GM12891 (cell line): Measurements from ENCODE around the gene APBA2.

Experiments
- PAX5 ChIP-seq: IDR thresholded peaks from 2 replicates; pipeline ENCODE4 v1.6.1; 2011; ENCODE audit warnings: low read length, moderate library complexity, mild to moderate bottlenecking; ENCODE audit not compliant: insufficient read depth, severe bottlenecking
- POLR2A ChIP-seq: IDR thresholded peaks from 2 replicates; pipeline ENCODE4 v1.6.1; 2011; ENCODE audit warnings: low read depth, low read length, control low read depth
- POLR2AphosphoS5 ChIP-seq: IDR thresholded peaks from 2 replicates; pipeline ENCODE4 v1.6.1; 2011; ENCODE audit warnings: low read depth, low read length, control low read depth
- POU2F2 ChIP-seq: IDR thresholded peaks from 2 replicates; pipeline ENCODE4 v1.6.1; 2011; ENCODE audit warnings: low read depth, mild to moderate bottlenecking, control low read depth, low read length, moderate library complexity
- SPI1 ChIP-seq: IDR thresholded peaks from 2 replicates; pipeline ENCODE4 v1.6.1; 2011; ENCODE audit warnings: low read depth, low read length, control low read depth
- TAF1 ChIP-seq: IDR thresholded peaks from 2 replicates; pipeline ENCODE4 v1.6.1; 2011; ENCODE audit warnings: low read depth, low read length, control low read depth

DNA sequence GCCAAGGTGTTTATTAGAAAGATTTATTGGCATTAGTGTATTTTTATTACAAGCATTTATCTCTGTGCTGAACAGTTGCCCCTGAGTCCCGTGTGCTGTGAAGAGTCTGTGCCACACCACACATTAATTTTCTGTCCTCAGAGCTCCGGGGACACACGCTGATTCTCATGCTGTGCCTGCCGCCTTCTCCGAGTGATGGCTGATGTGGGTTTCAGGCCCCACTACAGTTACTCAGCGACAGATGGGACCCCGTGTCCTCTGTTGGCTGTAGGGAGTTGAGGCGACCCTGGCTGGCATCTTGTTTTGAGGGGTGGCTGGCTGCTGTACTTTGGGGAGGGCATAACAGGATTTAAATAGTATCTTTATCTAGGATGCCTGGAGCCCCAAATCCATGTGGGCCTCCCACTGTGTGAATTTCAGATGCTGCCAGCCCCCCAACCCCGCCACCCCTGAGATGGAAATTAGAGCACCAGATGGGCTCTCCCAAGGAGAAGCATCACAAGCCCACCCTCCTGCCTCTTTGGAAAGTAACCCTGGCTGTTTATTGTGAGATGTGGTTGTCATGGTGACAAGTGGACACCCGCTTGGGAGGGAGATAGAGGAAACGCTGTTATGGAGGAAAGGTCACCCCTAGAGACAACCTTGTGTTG, 185.6 kb downstream of the APBA2 start:
- TF ChIP-seq POLR2A = no peak
- no peak for TF ChIP-seq SPI1
- TF ChIP-seq POLR2AphosphoS5 = no peak
- TF ChIP-seq TAF1 = no peak
- TF ChIP-seq POU2F2 = no peak
- TF ChIP-seq PAX5 = no peak
